Neuronal stem cell (in vitro differentiated cells): ENCODE results near the gene SEPHS2.
"Not testable (repeated sequence)": the region's sequence is repeated elsewhere in the genome, so short reads cannot be mapped to it uniquely, and the experiment has no call there.

ENCODE experiments used
- DNase-seq: peaks from one replicate; pipeline ENCODE4 v3.0.0-alpha.2; 2013; ENCODE audit warnings: low spot score
- H2AFZ ChIP-seq: one replicate; pipeline ENCODE4 v1.6.1; 2013; ENCODE audit warnings: mild to moderate bottlenecking, low read length, inconsistent platforms
- H2AK5ac ChIP-seq: 2 replicates; pipeline ENCODE4 v1.6.1; 2013; ENCODE audit warnings: low read depth, mild to moderate bottlenecking, inconsistent platforms, low read length, moderate library complexity, mixed read lengths
- H2BK120ac ChIP-seq: 2 replicates; pipeline ENCODE4 v1.6.1; 2013; ENCODE audit warnings: low read depth, mild to moderate bottlenecking, inconsistent platforms, low read length, moderate library complexity, mixed read lengths
- H2BK12ac ChIP-seq: one replicate; pipeline ENCODE4 v1.6.1; 2013; ENCODE audit warnings: low read length, inconsistent platforms
- H2BK15ac ChIP-seq: 2 replicates; pipeline ENCODE4 v1.6.1; 2013; ENCODE audit warnings: mild to moderate bottlenecking, low read length, inconsistent platforms, mixed read lengths
- H2BK5ac ChIP-seq: one replicate; pipeline ENCODE4 v1.6.1; 2013; ENCODE audit warnings: inconsistent platforms, mild to moderate bottlenecking, low read length, moderate library complexity
- H3K14ac ChIP-seq: one replicate; pipeline ENCODE4 v1.6.1; 2013; ENCODE audit warnings: low read length, inconsistent platforms
- H3K18ac ChIP-seq: 2 replicates; pipeline ENCODE4 v1.6.1; 2013; ENCODE audit warnings: low read length, inconsistent platforms
- H3K23ac ChIP-seq: 2 replicates; pipeline ENCODE4 v1.6.1; 2013; ENCODE audit warnings: low read depth, mild to moderate bottlenecking, mixed read lengths, low read length, inconsistent platforms; ENCODE audit not compliant: poor library complexity
- H3K27ac ChIP-seq: replicated peaks from 3 replicates; pipeline ENCODE4 v1.5.1; 2013; ENCODE audit warnings: low read length, inconsistent platforms
- H3K27me3 ChIP-seq, 3 experiments: 2 replicates each; pipeline ENCODE4 v1.6.1; 2013; ENCODE audit warnings: low read length in 3 of 3, mild to moderate bottlenecking in 2 of 3, inconsistent platforms in 1 of 3, low read depth in 1 of 3, mixed read lengths in 1 of 3, moderate library complexity in 1 of 3; ENCODE audit not compliant: control insufficient read depth in 3 of 3, insufficient read depth in 3 of 3
- H3K36me3 ChIP-seq, 2 donors: replicated peaks in 1 of 2; 2 replicates each; pipeline ENCODE4 v1.6.1; 2013; ENCODE audit warnings: low read length in 2 of 2; ENCODE audit not compliant: control insufficient read depth in 2 of 2, insufficient read depth in 2 of 2
- H3K4ac ChIP-seq: 2 replicates; pipeline ENCODE4 v1.6.1; 2013; ENCODE audit warnings: inconsistent platforms, mild to moderate bottlenecking, low read length, moderate library complexity
- H3K4me1 ChIP-seq, 2 donors: 1 replicate in 1 of 2; 2 replicates in 1 of 2; pipeline ENCODE4 v1.6.1; 2013; ENCODE audit warnings: low read length in 2 of 2, low read depth in 1 of 2; ENCODE audit not compliant: control insufficient read depth in 2 of 2, insufficient read depth in 1 of 2
- H3K4me2 ChIP-seq: one replicate; pipeline ENCODE4 v1.6.1; 2013; ENCODE audit warnings: mild to moderate bottlenecking, low read length, inconsistent platforms; ENCODE audit not compliant: insufficient read depth, poor library complexity, severe bottlenecking
- H3K4me3 ChIP-seq, 2 donors: 2 replicates each; pipeline ENCODE4 v1.5.1; 2013; ENCODE audit warnings: low read length in 2 of 2, mild to moderate bottlenecking in 2 of 2, inconsistent platforms in 1 of 2, moderate library complexity in 1 of 2
- H3K79me1 ChIP-seq: one replicate; pipeline ENCODE4 v1.6.1; 2013; ENCODE audit warnings: low read depth, mild to moderate bottlenecking, inconsistent platforms, low read length, moderate library complexity
- H3K9ac ChIP-seq: one replicate; pipeline ENCODE4 v1.6.1; 2013; ENCODE audit warnings: mild to moderate bottlenecking, low read depth, low read length, inconsistent platforms; ENCODE audit not compliant: poor library complexity
- H3K9me3 ChIP-seq, 2 donors: replicated peaks in 1 of 2; 2 replicates each; pipeline versions ENCODE3 to v1.6.1; 2013; ENCODE audit warnings: low read length in 2 of 2, mild to moderate bottlenecking in 2 of 2, inconsistent platforms in 1 of 2, low read depth in 1 of 2, mixed read lengths in 1 of 2, moderate library complexity in 1 of 2; ENCODE audit not compliant: control insufficient read depth in 2 of 2, insufficient read depth in 1 of 2
- H4K8ac ChIP-seq: one replicate; pipeline ENCODE4 v1.6.1; 2013; ENCODE audit warnings: low read depth, mild to moderate bottlenecking, inconsistent platforms, low read length, moderate library complexity
- H4K91ac ChIP-seq: one replicate; pipeline ENCODE4 v1.6.1; 2013; ENCODE audit warnings: low read length, low read depth, mild to moderate bottlenecking, inconsistent platforms; ENCODE audit not compliant: poor library complexity
- WGBS, 2 donors: extraction: QIAGEN DNeasy Blood & Tissue Kit; methylation state at CpG; one replicate each; pipeline ENCODE4 v1.1.7; 2013; ENCODE audit warnings: missing lambda C conversion rate in 2 of 2, mixed read lengths in 1 of 2; ENCODE audit not compliant: insufficient read length in 2 of 2, insufficient replicate concordance in 1 of 2; ENCODE audit errors: extremely low coverage in 2 of 2; 5-methylcytosine and 5-hydroxymethylcytosine counted together

The SEPHS2 gene

GRCh38 chr16:30477773-30478172 is 32.1 kb upstream of the SEPHS2 start:
- not testable (repeated sequence) for H3K4me2 ChIP-seq, H3K9ac ChIP-seq, H2BK12ac ChIP-seq, H2BK120ac ChIP-seq, H3K79me1 ChIP-seq, H3K9me3 ChIP-seq, H3K27ac ChIP-seq, H3K27me3 ChIP-seq, H2AK5ac ChIP-seq, DNase-seq, H2BK15ac ChIP-seq, H3K4me3 ChIP-seq, H4K8ac ChIP-seq, H3K36me3 ChIP-seq, H3K14ac ChIP-seq, H2BK5ac ChIP-seq, H2AFZ ChIP-seq, H3K4ac ChIP-seq, H3K4me1 ChIP-seq, H3K23ac ChIP-seq, H3K18ac ChIP-seq, H4K91ac ChIP-seq
- no CpG with 5 or more reads among the region's 3 CpGs for WGBS, 2 donors

- H2BK120ac ChIP-seq = no peak overlapping the region
- no peak overlapping the region for H2BK5ac ChIP-seq
- H3K4ac ChIP-seq = no peak overlapping the region
- no peak overlapping the region for H2BK12ac ChIP-seq
- H3K27ac ChIP-seq = no peak overlapping the region
- H3K23ac ChIP-seq = no peak overlapping the region
- no CpG with 5 or more reads among the region's 3 CpGs for WGBS, 2 donors
- peaks cover 0 to 1% of the 10 kb centered on the region in 2 donors for H3K9me3 ChIP-seq
- no peak overlapping the region for H4K8ac ChIP-seq
- no peaks in the 10 kb centered on the region for H3K36me3 ChIP-seq
- H4K91ac ChIP-seq = no peak overlapping the region
- DNase-seq = no peak
- H3K79me1 ChIP-seq = no peaks in the 10 kb centered on the region
- H3K4me2 ChIP-seq = no peak overlapping the region
- H3K9ac ChIP-seq = no peak overlapping the region
- H2AK5ac ChIP-seq = no peak overlapping the region
- H3K27me3 ChIP-seq = peaks cover 0 to 3% (median 0%) of the 10 kb centered on the region in 3 experiments
- no peak overlapping the region for H2BK15ac ChIP-seq
- peaks cover 0 to 3% of the 10 kb centered on the region in 2 donors for H3K4me1 ChIP-seq
- no peak overlapping the region for H2AFZ ChIP-seq
- H3K14ac ChIP-seq = no peak overlapping the region
- no peak overlapping the region for H3K4me3 ChIP-seq
- H3K18ac ChIP-seq = no peak overlapping the region
Observed at GRCh38 chr16:30476991-30477390, 31.3 kb upstream of the SEPHS2 start.

- no peak overlapping the region for H3K14ac ChIP-seq
- WGBS, 2 donors = no CpG with 5 or more reads among the region's 7 CpGs
- H2BK15ac ChIP-seq = no peak overlapping the region
Observed at GRCh38 chr16:30474684-30475083, 29.0 kb upstream of the SEPHS2 start.

GRCh38 chr16:30474074-30474452 is 28.4 kb upstream of the SEPHS2 start:
- Histone ChIP-seq H4K91ac (no peak overlapping the region), H3K23ac (no peak overlapping the region), H3K4me2 (no peak overlapping the region), H3K27me3 (peaks cover 0 to 3% (median 0%) of the 10 kb centered on the region in 3 experiments), H3K36me3 (no peaks in the 10 kb centered on the region), H2BK12ac (no peak overlapping the region), H2BK15ac (peak overlapping the region; percentile 37), H3K79me1 (no peaks in the 10 kb centered on the region), H2BK5ac (peak overlapping the region; percentile 66), H4K8ac (no peak overlapping the region), H3K14ac (peak overlapping the region; percentile 38), H3K9me3 (peaks cover 0 to 1% of the 10 kb centered on the region in 2 donors), H3K18ac (peak overlapping the region; percentile 48), H3K27ac (no peak overlapping the region), H2AK5ac (no peak overlapping the region), H2BK120ac (no peak overlapping the region), H3K4me3 (no peak overlapping the region), H3K9ac (no peak overlapping the region), H3K4me1 (peaks cover 0 to 3% of the 10 kb centered on the region in 2 donors), H3K4ac (no peak overlapping the region), H2AFZ (no peak overlapping the region)
- no CpG with 5 or more reads among the region's 35 CpGs for WGBS, 2 donors
- DNase-seq = no peak

More at GRCh38 chr16:30474684-30475083, 29.0 kb upstream of the SEPHS2 start:
- Histone ChIP-seq H3K18ac (no peak overlapping the region), H3K36me3 (no peaks in the 10 kb centered on the region), H3K4me1 (peaks cover 0 to 3% of the 10 kb centered on the region in 2 donors), H2BK5ac (no peak overlapping the region), H3K27ac (no peak overlapping the region), H3K4ac (no peak overlapping the region), H2AK5ac (no peak overlapping the region), H2AFZ (no peak overlapping the region), H3K79me1 (no peaks in the 10 kb centered on the region), H2BK12ac (no peak overlapping the region), H3K9me3 (peaks cover 0 to 1% of the 10 kb centered on the region in 2 donors), H4K8ac (no peak overlapping the region), H3K27me3 (peaks cover 0 to 3% (median 0%) of the 10 kb centered on the region in 3 experiments), H4K91ac (no peak overlapping the region), H3K4me3 (no peak overlapping the region), H2BK120ac (no peak overlapping the region), H3K4me2 (no peak overlapping the region), H3K9ac (no peak overlapping the region), H3K23ac (no peak overlapping the region)
- no peak for DNase-seq
